GM23338 (cell line): ENCODE data around the gene STPG2. TPM values are rescaled to one million over a fixed set of nuclear protein-coding genes. Genes with fewer than 3 reads are reported as not detected.
A peak's percentile ranks its signal among the peaks of the same experiment; 100 is the strongest.

Source experiments
- ATAC-seq: fragments of 200-7000 bp; cut with Tn5 transposase; 3 replicates; pipeline ENCODE4 v1.9.1; 2020
- DNase-seq: peaks from one replicate; pipeline ENCODE4 v3.0.0-alpha.2; 2015; ENCODE audit warnings: low spot score
- H2AFZ ChIP-seq: fragments of 200-600 bp; sonication (generic); 2 replicates; pipeline ENCODE4 v1.8.0; 2016; ENCODE audit warnings: antibody characterized with exemption, mild to moderate bottlenecking, moderate library complexity
- H3F3A ChIP-seq: fragments of 200-600 bp; sonication (generic); replicated peaks from 2 replicates; pipeline ENCODE4 v1.8.0; 2017; ENCODE audit warnings: antibody characterized with exemption, mixed run types, low read depth
- H3K27ac ChIP-seq: fragments of 200-600 bp; sonication (generic); 2 replicates; pipeline ENCODE4 v1.6.1; 2016; ENCODE audit warnings: low read depth
- H3K27me3 ChIP-seq: fragments of 200-600 bp; sonication (generic); 2 replicates; pipeline ENCODE4 v1.8.0; 2016; ENCODE audit warnings: mild to moderate bottlenecking, mixed run types, moderate library complexity; ENCODE audit not compliant: insufficient read depth
- H3K36me3 ChIP-seq: fragments of 200-600 bp; sonication (generic); 2 replicates; pipeline ENCODE4 v1.8.0; 2016; ENCODE audit warnings: mild to moderate bottlenecking; ENCODE audit not compliant: insufficient read depth
- H3K4me1 ChIP-seq: fragments of 200-600 bp; sonication (generic); 2 replicates; pipeline ENCODE4 v1.8.0; 2016; ENCODE audit warnings: mild to moderate bottlenecking, moderate library complexity; ENCODE audit not compliant: insufficient read depth
- H3K4me2 ChIP-seq: fragments of 200-600 bp; sonication (generic); 2 replicates; pipeline ENCODE4 v1.7.1; 2017; ENCODE audit warnings: mixed run types
- H3K4me3 ChIP-seq: fragments of 200-600 bp; sonication (generic); 2 replicates; pipeline ENCODE4 v1.6.1; 2016; ENCODE audit warnings: mixed run types
- H3K79me2 ChIP-seq: fragments of 200-600 bp; sonication (generic); replicated peaks from 2 replicates; pipeline ENCODE4 v1.8.0; 2017; ENCODE audit warnings: mild to moderate bottlenecking; ENCODE audit not compliant: insufficient read depth
- H3K9me2 ChIP-seq: fragments of 200-600 bp; sonication (generic); 2 replicates; pipeline ENCODE4 v1.8.0; 2017; ENCODE audit not compliant: insufficient read depth
- H4K20me1 ChIP-seq: fragments of 200-600 bp; sonication (generic); replicated peaks from 2 replicates; pipeline ENCODE4 v1.8.0; 2017; ENCODE audit warnings: mild to moderate bottlenecking; ENCODE audit not compliant: insufficient read depth
- H3K27ac Mint-ChIP-seq: 2 replicates; pipeline ENCODE4 v1.8.0; 2020; ENCODE audit warnings: inconsistent platforms, mild to moderate bottlenecking, moderate library complexity, mixed read lengths
- H3K27me3 Mint-ChIP-seq: 3 replicates; pipeline ENCODE4 v1.8.0; 2022; ENCODE audit warnings: low read depth, mild to moderate bottlenecking, moderate library complexity, mixed read lengths, inconsistent platforms; ENCODE audit not compliant: insufficient read depth, poor library complexity
- H3K36me3 Mint-ChIP-seq: 3 replicates; pipeline ENCODE4 v1.8.0; 2021; ENCODE audit warnings: low read depth, mild to moderate bottlenecking, inconsistent platforms, moderate library complexity, mixed read lengths
- H3K4me1 Mint-ChIP-seq: 3 replicates; pipeline ENCODE4 v1.8.0; 2020; ENCODE audit warnings: mild to moderate bottlenecking, inconsistent platforms, mixed read lengths
- H3K4me3 Mint-ChIP-seq: 3 replicates; pipeline ENCODE4 v1.8.0; 2021; ENCODE audit warnings: moderate library complexity, mild to moderate bottlenecking, inconsistent platforms, mixed read lengths
- H3K9me3 Mint-ChIP-seq: 3 replicates; pipeline ENCODE4 v1.8.0; 2020; ENCODE audit warnings: moderate library complexity, mild to moderate bottlenecking, inconsistent platforms, mixed read lengths
- CTCF ChIP-seq, 2 experiments: fragments of 200-600 bp in 1 of 2; sonication (generic) in 1 of 2; conservative IDR thresholded peaks; 2 replicates each; pipeline versions ENCODE4 v1.5.1 to v1.6.1; 2016 to 2017; ENCODE audit warnings: antibody characterized with exemption in 2 of 2, low read depth in 2 of 2, mild to moderate bottlenecking in 2 of 2, moderate library complexity in 1 of 2
- STAT1 ChIP-seq: IDR thresholded peaks from one replicate; pipeline ENCODE4 v1.6.1; 2016; ENCODE audit warnings: antibody characterized with exemption; ENCODE audit not compliant: unreplicated experiment
- ZNF331 ChIP-seq: fragments of 250-450 bp; sonication (Bioruptor Pico); IDR thresholded peaks from 2 replicates; pipeline ENCODE4 v1.5.0; 2020; ENCODE audit warnings: low read depth, mild to moderate bottlenecking, moderate library complexity
- polyA plus RNA-seq: library from polyadenylated mRNA; unstranded; fragments of >200 nt; fragmentation: Nextera tagmentation; extraction: Ambion mirVana; gene quantifications from 2 replicates; pipeline ENCODE4 v1.2.1, GENCODE V29; 2016
- total RNA-seq: library from RNA; depleted of rRNA; stranded (reverse); fragments of >200 nt; shearing (Covaris generic); gene quantifications from 2 replicates; pipeline ENCODE4 v1.2.3, GENCODE V29; 2014
- TF ChIP-seq, protein P1 (sequence below): fragments of 250-450 bp; sonication (Bioruptor Pico); IDR thresholded peaks from 2 replicates; pipeline ENCODE4 v1.5.0; 2020; ENCODE audit warnings: mild to moderate bottlenecking, moderate library complexity
- TF ChIP-seq, protein P2 (sequence below): IDR thresholded peaks from 2 replicates; pipeline ENCODE4 v1.6.1; 2016; ENCODE audit warnings: antibody characterized with exemption

The STPG2 gene
- total and polyA plus RNA-seq, 2 experiments from 2014 or later, result 0.17 to 0.32 TPM

- peak; percentile 43; the same call in 2 of the 3 replicates for ATAC-seq
- H3K36me3 Mint-ChIP-seq, result no peaks in the 10 kb centered on the region; the same call in 1 of the 3 replicates
- no peaks in the 10 kb centered on the region for H3K27me3 ChIP-seq
- H3K4me1 ChIP-seq, result no peaks in the 10 kb centered on the region
- no peaks in the 10 kb centered on the region for H3K79me2 ChIP-seq
- no peak overlapping the region for H3K27ac ChIP-seq
- H3K4me1 Mint-ChIP-seq, result peaks cover 9% of the 10 kb centered on the region
- H3K9me3 Mint-ChIP-seq, result peaks cover 5% of the 10 kb centered on the region; the same call in 2 of the 3 replicates
- H3K4me2 ChIP-seq, result no peak overlapping the region
- no peaks in the 10 kb centered on the region for H3K36me3 ChIP-seq
- H3K27me3 Mint-ChIP-seq, result peaks cover 3% of the 10 kb centered on the region
- no peak overlapping the region for H3K27ac Mint-ChIP-seq
- no peak overlapping the region for H3K4me3 ChIP-seq
- H3K4me3 Mint-ChIP-seq, result no peak overlapping the region
- H2AFZ ChIP-seq, result peak overlapping the region; percentile 78; the same call in 1 of the 2 replicates
- no peaks in the 10 kb centered on the region for H4K20me1 ChIP-seq
- peaks cover 5% of the 10 kb centered on the region; the same call in 1 of the 2 replicates for H3K9me2 ChIP-seq
- TF ChIP-seq, protein P1, sequence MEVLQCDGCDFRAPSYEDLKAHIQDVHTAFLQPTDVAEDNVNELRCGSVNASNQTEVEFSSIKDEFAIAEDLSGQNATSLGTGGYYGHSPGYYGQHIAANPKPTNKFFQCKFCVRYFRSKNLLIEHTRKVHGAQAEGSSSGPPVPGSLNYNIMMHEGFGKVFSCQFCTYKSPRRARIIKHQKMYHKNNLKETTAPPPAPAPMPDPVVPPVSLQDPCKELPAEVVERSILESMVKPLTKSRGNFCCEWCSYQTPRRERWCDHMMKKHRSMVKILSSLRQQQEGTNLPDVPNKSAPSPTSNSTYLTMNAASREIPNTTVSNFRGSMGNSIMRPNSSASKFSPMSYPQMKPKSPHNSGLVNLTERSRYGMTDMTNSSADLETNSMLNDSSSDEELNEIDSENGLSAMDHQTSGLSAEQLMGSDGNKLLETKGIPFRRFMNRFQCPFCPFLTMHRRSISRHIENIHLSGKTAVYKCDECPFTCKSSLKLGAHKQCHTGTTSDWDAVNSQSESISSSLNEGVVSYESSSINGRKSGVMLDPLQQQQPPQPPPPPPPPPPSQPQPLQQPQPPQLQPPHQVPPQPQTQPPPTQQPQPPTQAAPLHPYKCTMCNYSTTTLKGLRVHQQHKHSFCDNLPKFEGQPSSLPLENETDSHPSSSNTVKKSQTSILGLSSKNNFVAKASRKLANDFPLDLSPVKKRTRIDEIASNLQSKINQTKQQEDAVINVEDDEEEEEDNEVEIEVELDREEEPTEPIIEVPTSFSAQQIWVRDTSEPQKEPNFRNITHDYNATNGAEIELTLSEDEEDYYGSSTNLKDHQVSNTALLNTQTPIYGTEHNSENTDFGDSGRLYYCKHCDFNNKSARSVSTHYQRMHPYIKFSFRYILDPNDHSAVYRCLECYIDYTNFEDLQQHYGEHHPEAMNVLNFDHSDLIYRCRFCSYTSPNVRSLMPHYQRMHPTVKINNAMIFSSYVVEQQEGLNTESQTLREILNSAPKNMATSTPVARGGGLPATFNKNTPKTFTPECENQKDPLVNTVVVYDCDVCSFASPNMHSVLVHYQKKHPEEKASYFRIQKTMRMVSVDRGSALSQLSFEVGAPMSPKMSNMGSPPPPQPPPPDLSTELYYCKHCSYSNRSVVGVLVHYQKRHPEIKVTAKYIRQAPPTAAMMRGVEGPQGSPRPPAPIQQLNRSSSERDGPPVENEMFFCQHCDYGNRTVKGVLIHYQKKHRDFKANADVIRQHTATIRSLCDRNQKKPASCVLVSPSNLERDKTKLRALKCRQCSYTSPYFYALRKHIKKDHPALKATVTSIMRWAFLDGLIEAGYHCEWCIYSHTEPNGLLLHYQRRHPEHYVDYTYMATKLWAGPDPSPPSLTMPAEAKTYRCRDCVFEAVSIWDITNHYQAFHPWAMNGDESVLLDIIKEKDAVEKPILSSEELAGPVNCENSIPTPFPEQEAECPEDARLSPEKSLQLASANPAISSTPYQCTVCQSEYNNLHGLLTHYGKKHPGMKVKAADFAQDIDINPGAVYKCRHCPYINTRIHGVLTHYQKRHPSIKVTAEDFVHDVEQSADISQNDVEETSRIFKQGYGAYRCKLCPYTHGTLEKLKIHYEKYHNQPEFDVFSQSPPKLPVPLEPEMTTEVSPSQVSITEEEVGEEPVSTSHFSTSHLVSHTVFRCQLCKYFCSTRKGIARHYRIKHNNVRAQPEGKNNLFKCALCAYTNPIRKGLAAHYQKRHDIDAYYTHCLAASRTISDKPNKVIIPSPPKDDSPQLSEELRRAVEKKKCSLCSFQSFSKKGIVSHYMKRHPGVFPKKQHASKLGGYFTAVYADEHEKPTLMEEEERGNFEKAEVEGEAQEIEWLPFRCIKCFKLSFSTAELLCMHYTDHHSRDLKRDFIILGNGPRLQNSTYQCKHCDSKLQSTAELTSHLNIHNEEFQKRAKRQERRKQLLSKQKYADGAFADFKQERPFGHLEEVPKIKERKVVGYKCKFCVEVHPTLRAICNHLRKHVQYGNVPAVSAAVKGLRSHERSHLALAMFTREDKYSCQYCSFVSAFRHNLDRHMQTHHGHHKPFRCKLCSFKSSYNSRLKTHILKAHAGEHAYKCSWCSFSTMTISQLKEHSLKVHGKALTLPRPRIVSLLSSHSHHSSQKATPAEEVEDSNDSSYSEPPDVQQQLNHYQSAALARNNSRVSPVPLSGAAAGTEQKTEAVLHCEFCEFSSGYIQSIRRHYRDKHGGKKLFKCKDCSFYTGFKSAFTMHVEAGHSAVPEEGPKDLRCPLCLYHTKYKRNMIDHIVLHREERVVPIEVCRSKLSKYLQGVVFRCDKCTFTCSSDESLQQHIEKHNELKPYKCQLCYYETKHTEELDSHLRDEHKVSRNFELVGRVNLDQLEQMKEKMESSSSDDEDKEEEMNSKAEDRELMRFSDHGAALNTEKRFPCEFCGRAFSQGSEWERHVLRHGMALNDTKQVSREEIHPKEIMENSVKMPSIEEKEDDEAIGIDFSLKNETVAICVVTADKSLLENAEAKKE (CRISPR knock-in tag), result no peak
- TF ChIP-seq ZNF331 (CRISPR knock-in tag) (no peak), STAT1 (no peak), CTCF (conservative IDR thresholded peaks at IDR 0.05; ENCODE audit: low read depth in 2 of 2) (peak; percentile 2 to 14; a peak in 1 of 4 replicates)
- TF ChIP-seq, protein P2, sequence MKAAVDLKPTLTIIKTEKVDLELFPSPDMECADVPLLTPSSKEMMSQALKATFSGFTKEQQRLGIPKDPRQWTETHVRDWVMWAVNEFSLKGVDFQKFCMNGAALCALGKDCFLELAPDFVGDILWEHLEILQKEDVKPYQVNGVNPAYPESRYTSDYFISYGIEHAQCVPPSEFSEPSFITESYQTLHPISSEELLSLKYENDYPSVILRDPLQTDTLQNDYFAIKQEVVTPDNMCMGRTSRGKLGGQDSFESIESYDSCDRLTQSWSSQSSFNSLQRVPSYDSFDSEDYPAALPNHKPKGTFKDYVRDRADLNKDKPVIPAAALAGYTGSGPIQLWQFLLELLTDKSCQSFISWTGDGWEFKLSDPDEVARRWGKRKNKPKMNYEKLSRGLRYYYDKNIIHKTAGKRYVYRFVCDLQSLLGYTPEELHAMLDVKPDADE, result no peak
- H3F3A ChIP-seq, result no peaks in the 10 kb centered on the region
- DNase-seq, result peak; percentile 20
Measured at GRCh38 chr4:97911236-97911906, 231.9 kb downstream of the STPG2 start.
